ENCODE data around the gene GON4L. TPM values are rescaled to one million over a fixed set of nuclear protein-coding genes. Genes with fewer than 3 reads are reported as not detected.

Gene GON4L
- 49.5 TPM for total RNA-seq
- long read RNA-seq, full-length matches to known transcripts, result 2 of 20 reads
- long read RNA-seq, partial matches to known transcripts, result 13 of 20 reads
- long read RNA-seq, other reads (novel, unspliced or antisense), result 5 of 20 reads

- peak within 1 kb of the TSS; percentile 84 for H3K4me3 ChIP-seq
- H3K27ac ChIP-seq, result peak within 1 kb of the TSS; percentile 83
- intact Hi-C loops (cut with DNase I), result no loop called here
- H3K9me3 ChIP-seq, result no peaks in the 10 kb centered on the region
- H3K4me1 ChIP-seq, result peaks cover 19% of the 10 kb centered on the region
- ATAC-seq (peak; percentile 93), DNase-seq (peak; percentile 93)
- TF ChIP-seq CTCF (IDR thresholded peaks at IDR 0.05), result no peak
- no peaks in the 10 kb centered on the region for H3K27me3 ChIP-seq
- peaks cover 33% of the 10 kb centered on the region for H3K36me3 ChIP-seq
Observed at GRCh38 chr1:155856975-155857930, at the start of gene GON4L. Gene GON4L, minus strand, starts transcription at chr1:155857214. Its CDS starts 3,434 bp downstream, at chr1:155853780.

- DNase-seq, result no peak
- H3K9me3 ChIP-seq, result no peaks in the 10 kb centered on the region
- no peaks in the 10 kb centered on the region for H3K27me3 ChIP-seq
- no peak overlapping the region for H3K4me3 ChIP-seq
- intact Hi-C loops (cut with DNase I), result no loop called here
- no peak for TF ChIP-seq CTCF (IDR thresholded peaks at IDR 0.05)
- H3K4me1 ChIP-seq, result peaks cover 1% of the 10 kb centered on the region
- H3K36me3 ChIP-seq, result peaks cover 100% of the 10 kb centered on the region
- no peak for ATAC-seq
- no peak overlapping the region for H3K27ac ChIP-seq
Observed at GRCh38 chr1:155904261-155904660, 47.2 kb upstream of the GON4L start.

GRCh38 chr1:155900161-155900560 lies 43.1 kb upstream of the GON4L start:
- Histone ChIP-seq H3K4me1 (no peaks in the 10 kb centered on the region), H3K36me3 (peaks cover 94% of the 10 kb centered on the region), H3K4me3 (no peak overlapping the region), H3K27me3 (no peaks in the 10 kb centered on the region), H3K27ac (no peak overlapping the region), H3K9me3 (no peaks in the 10 kb centered on the region)
- ATAC-seq, result no peak
- intact Hi-C loops (cut with DNase I), result no loop called here
- no peak for DNase-seq
- TF ChIP-seq CTCF (IDR thresholded peaks at IDR 0.05), result no peak

GRCh38 chr1:155899683-155900082 lies 42.7 kb upstream of the GON4L start:
- intact Hi-C loops (cut with DNase I), result no loop called here

GRCh38 chr1:155898888-155899287 lies 41.9 kb upstream of the GON4L start:
- H3K27me3 ChIP-seq, result no peaks in the 10 kb centered on the region
- DNase-seq (no peak), ATAC-seq (no peak)
- H3K4me3 ChIP-seq, result no peak overlapping the region
- intact Hi-C loops (cut with DNase I), result no loop called here
- peaks cover 81% of the 10 kb centered on the region for H3K36me3 ChIP-seq
- peaks cover 2% of the 10 kb centered on the region for H3K4me1 ChIP-seq
- TF ChIP-seq CTCF (IDR thresholded peaks at IDR 0.05), result no peak
- no peak overlapping the region for H3K27ac ChIP-seq
- H3K9me3 ChIP-seq, result no peaks in the 10 kb centered on the region

More at GRCh38 chr1:155899683-155900082, 42.7 kb upstream of the GON4L start:
- ATAC-seq, result no peak
- Histone ChIP-seq H3K36me3 (peaks cover 89% of the 10 kb centered on the region), H3K4me3 (no peak overlapping the region), H3K27ac (no peak overlapping the region), H3K4me1 (no peaks in the 10 kb centered on the region), H3K9me3 (no peaks in the 10 kb centered on the region), H3K27me3 (no peaks in the 10 kb centered on the region)
- TF ChIP-seq CTCF (IDR thresholded peaks at IDR 0.05), result no peak
- DNase-seq, result no peak
